Right lobe of liver (tissue), 6 donors: Measurements from ENCODE around the gene ZNF865. TPM values are rescaled to one million over a fixed set of nuclear protein-coding genes. Genes with fewer than 3 reads are reported as not detected.

Source experiments
- ATAC-seq, 4 donors: fragments of 200-7000 bp; cut with Tn5 transposase; one replicate each; pipeline ENCODE4 v1.9.1; 2020; ENCODE audit warnings: mild to moderate bottlenecking in 4 of 4, moderate library complexity in 4 of 4
- DNase-seq, 3 donors: peaks; one replicate each; pipeline ENCODE4 v3.0.0-alpha.2; 2020
- H3K27ac ChIP-seq, 3 donors: fragments of 200-600 bp; one replicate each; pipeline ENCODE4 v1.8.0; 2022
- H3K27me3 ChIP-seq, 2 donors: fragments of 200-600 bp; one replicate each; pipeline ENCODE4 v1.8.0; 2022
- H3K36me3 ChIP-seq, 4 donors: fragments of 200-600 bp; sonication (generic) in 1 of 4; one replicate each; pipeline versions ENCODE4 v1.5.1 to v1.8.0; 2017 to 2022; ENCODE audit warnings: control low read depth in 1 of 4
- H3K4me1 ChIP-seq, 4 donors: fragments of 200-600 bp; sonication (generic) in 1 of 4; one replicate each; pipeline versions ENCODE4 v1.5.1 to v1.8.0; 2017 to 2022; ENCODE audit warnings: control low read depth in 1 of 4
- H3K4me3 ChIP-seq, 3 donors: fragments of 200-600 bp; one replicate each; pipeline ENCODE4 v1.8.0; 2022
- H3K9me3 ChIP-seq, 4 donors: fragments of 200-600 bp; sonication (generic) in 1 of 4; one replicate each; pipeline versions ENCODE4 v1.5.1 to v1.8.0; 2017 to 2022; ENCODE audit warnings: control low read depth in 1 of 4
- CTCF ChIP-seq, 4 donors: fragments of 200-600 bp in 3 of 4; fragments of 450-650 bp in 1 of 4; IDR thresholded peaks; one replicate each; pipeline versions ENCODE4 v1.5.1 to v1.8.0; 2016 to 2022; ENCODE audit warnings: antibody characterized with exemption in 4 of 4, mild to moderate bottlenecking in 2 of 4
- POLR2A ChIP-seq: fragments of 450-650 bp; IDR thresholded peaks from one replicate; pipeline ENCODE4 v1.6.1; 2017; ENCODE audit warnings: antibody characterized with exemption, mild to moderate bottlenecking
- WGBS: methylation state at CpG from one replicate; pipeline ENCODE4 v1.1.6; 2018; ENCODE audit warnings: low coverage, low lambda C conversion rate; ENCODE audit not compliant: insufficient coverage; ENCODE audit errors: missing lambda C conversion rate; 5-methylcytosine and 5-hydroxymethylcytosine counted together
- intact Hi-C, 2 donors: fragments of 100-400 bp; cut with DNase I; formaldehyde crosslinking; loops; one replicate each; pipeline versions ENCODE4 v1.11.2 to v1.14.1; 2022
- total RNA-seq, 6 experiments: library from RNA; depleted of rRNA in 2 of 6; stranded (reverse); fragments of >200 nt in 2 of 6; fragmentation: NEBNext Ultra II Directional in 3 of 6; extraction: Animal tissue kit (Norgen Biotek cat#: 25700) in 3 of 6; gene quantifications; one replicate each; pipeline versions ENCODE4 v1.1.0 to v1.2.4, GENCODE V29; 2016 to 2023
- donor health status: DM: no; HTN: yes; CAD: no.
- donor health status: DM: no; HTN: no; CAD: no.
- donor health status: DM: no; HTN: no; CAD: no.
- donor health status: DM: no; HTN: yes; CAD: no.
- donor health status: DM: no; HTN: yes; CAD: no.

Gene ZNF865
- total RNA-seq, 6 experiments from 2014 or later, result 4.2 to 6.0 (median 4.7) TPM

- TF ChIP-seq CTCF (IDR thresholded peaks at IDR 0.05) (no peak), POLR2A (no peak)
- Histone ChIP-seq H3K4me3 (peak overlapping the region; percentile 79 to 97 (median 96)), H3K36me3 (no peaks in the 10 kb centered on the region), H3K4me1 (peaks cover 0 to 39% (median 22%) of the 10 kb centered on the region in 4 donors), H3K27ac (peak overlapping the region; percentile 90 to 92 (median 90)), H3K9me3 (no peaks in the 10 kb centered on the region), H3K27me3 (no peaks in the 10 kb centered on the region)
- 29% methylated on average over 6 of the region's 7 CpGs for WGBS
- intact Hi-C loops, result loop anchor here in 1 of 2 donors (5.0 kb wide), 1 partner anchor 171 kb away; no protein-coding TSS in a partner anchor
- no peak for DNase-seq
- no peak for ATAC-seq
These were observed 30.5 kb downstream of the ZNF865 start for GRCh38 chr19:55635856-55636440.

GRCh38 chr19:55636723-55637122 lies 31.3 kb downstream of the ZNF865 start:
- no peak for DNase-seq
- Histone ChIP-seq H3K9me3 (no peaks in the 10 kb centered on the region), H3K27me3 (no peaks in the 10 kb centered on the region), H3K4me1 (peaks cover 0 to 38% (median 22%) of the 10 kb centered on the region in 4 donors), H3K27ac (no peak overlapping the region), H3K36me3 (no peaks in the 10 kb centered on the region), H3K4me3 (no peak overlapping the region)
- intact Hi-C loops, result loop anchor here in 1 of 2 donors (5.0 kb wide), 1 partner anchor 171 kb away; no protein-coding TSS in a partner anchor
- TF ChIP-seq POLR2A, result no peak
- TF ChIP-seq CTCF (IDR thresholded peaks at IDR 0.05), result no peak
- 100% methylated on average over 1 of the region's 4 CpGs for WGBS
- ATAC-seq, result no peak

- intact Hi-C loops, result loop anchor here in 1 of 2 donors (5.0 kb wide), 1 partner anchor 170 kb away; no protein-coding TSS in a partner anchor
- Histone ChIP-seq H3K4me3 (no peak overlapping the region), H3K27ac (no peak overlapping the region), H3K36me3 (no peaks in the 10 kb centered on the region), H3K27me3 (no peaks in the 10 kb centered on the region), H3K9me3 (no peaks in the 10 kb centered on the region), H3K4me1 (peaks cover 0 to 40% (median 20%) of the 10 kb centered on the region in 4 donors)
- TF ChIP-seq POLR2A (no peak), CTCF (IDR thresholded peaks at IDR 0.05) (no peak)
- peak in 1 of 3 donors; percentile 37 for DNase-seq
- 69% methylated on average over 6 of the region's 11 CpGs for WGBS
- no peak for ATAC-seq
These were observed 32.1 kb downstream of the ZNF865 start for GRCh38 chr19:55637534-55637933.

- Histone ChIP-seq H3K36me3 (no peaks in the 10 kb centered on the region), H3K9me3 (no peaks in the 10 kb centered on the region), H3K4me1 (peaks cover 0 to 47% (median 20%) of the 10 kb centered on the region in 4 donors), H3K4me3 (no peak overlapping the region), H3K27me3 (no peaks in the 10 kb centered on the region), H3K27ac (no peak overlapping the region)
- no peak for TF ChIP-seq POLR2A
- peak; percentile 10 to 30 (median 18) for TF ChIP-seq CTCF (IDR thresholded peaks at IDR 0.05)
- WGBS, result 77% methylated on average over 4 of the region's 6 CpGs
- intact Hi-C loops, result loop anchor here in 1 of 2 donors (5.0 kb wide), 1 partner anchor 168 kb away; no protein-coding TSS in a partner anchor
- no peak for ATAC-seq
- no peak for DNase-seq
These were observed 33.5 kb downstream of the ZNF865 start for GRCh38 chr19:55638864-55639359.
